Endothelial cell of umbilical vein (primary cell): Measurements from ENCODE around the gene DCHS1. TPM values are rescaled to one million over a fixed set of nuclear protein-coding genes. Genes with fewer than 3 reads are reported as not detected.

Source experiments
- BruUV-seq: library from RNA; stranded (reverse); fragments of 400-500 nt; replicated peaks from 2 replicates; lab custom pipeline; 2021; lab: Mats Ljungman, UMichigan
- CTCF ChIA-PET: fragments of 300-600, 350-600 bp; sonication (Branson Sonifier 250); formaldehyde crosslinking; loops from one replicate; lab custom pipeline; 2021; ENCODE audit warnings: antibody characterized with exemption, inconsistent platforms; lab: Charles Lee
- POLR2A ChIA-PET: fragments of 300-600, 350-600 bp; sonication (Branson Sonifier 250); formaldehyde crosslinking; loops from one replicate; lab custom pipeline; 2021; ENCODE audit warnings: antibody characterized with exemption, inconsistent platforms; lab: Charles Lee
- DNase-seq: peaks from one replicate; pipeline ENCODE4 v3.0.0-alpha.2; 2011; ENCODE audit warnings: low read depth, low spot score
- FAIRE-seq: peaks from 2 replicates; lab custom pipeline; 2011; peaks lifted over from hg19 to GRCh38; lab: Jason Lieb, UNC
- H2AFZ ChIP-seq: 2 replicates; pipeline ENCODE4 v1.6.0; 2012; ENCODE audit warnings: low read depth, low read length, control low read depth, inconsistent platforms
- H3K27ac ChIP-seq: 2 replicates; pipeline ENCODE4 v1.5.1; 2011; ENCODE audit warnings: low read depth, mild to moderate bottlenecking, control low read depth, low read length, moderate library complexity; ENCODE audit not compliant: insufficient read depth
- H3K27me3 ChIP-seq, 2 experiments: 2 replicates each; pipeline versions ENCODE4 v1.6.0 to v1.6.1; 2011; ENCODE audit warnings: low read length in 2 of 2, mixed read lengths in 1 of 2; ENCODE audit not compliant: control insufficient read depth in 2 of 2, insufficient read depth in 2 of 2
- H3K36me3 ChIP-seq, 2 experiments: 2 replicates in 1 of 2; 3 replicates in 1 of 2; pipeline ENCODE4 v1.5.1; 2011; ENCODE audit warnings: low read length in 2 of 2, mild to moderate bottlenecking in 1 of 2, moderate library complexity in 1 of 2; ENCODE audit not compliant: control insufficient read depth in 2 of 2, insufficient read depth in 2 of 2; ENCODE audit errors: extremely low read depth in 1 of 2
- H3K4me1 ChIP-seq: 3 replicates; pipeline ENCODE4 v1.5.1; 2011; ENCODE audit warnings: mild to moderate bottlenecking, low read length; ENCODE audit not compliant: control insufficient read depth, insufficient read depth; ENCODE audit errors: extremely low read depth
- H3K4me2 ChIP-seq: 2 replicates; pipeline ENCODE4 v1.6.1; 2011; ENCODE audit warnings: low read length, control low read depth, mixed read lengths; ENCODE audit not compliant: insufficient read depth
- H3K4me3 ChIP-seq, 3 experiments: fragments of 200-600 bp in 1 of 3; sonication (generic), shearing (Covaris generic) in 1 of 3; replicated peaks in 1 of 3; 2 replicates each; pipeline ENCODE4 v1.5.1; 2011 to 2016; ENCODE audit warnings: control low read depth in 3 of 3, low read length in 3 of 3, mild to moderate bottlenecking in 2 of 3, inconsistent platforms in 1 of 3, low read depth in 1 of 3, moderate library complexity in 1 of 3; ENCODE audit not compliant: insufficient read depth in 1 of 3
- H3K79me2 ChIP-seq: 2 replicates; pipeline ENCODE4 v1.6.0; 2012; ENCODE audit warnings: low read length, inconsistent platforms; ENCODE audit not compliant: control insufficient read depth, insufficient read depth
- H3K9ac ChIP-seq: replicated peaks from 2 replicates; pipeline ENCODE3; 2011; ENCODE audit warnings: low read length, control low read depth; ENCODE audit not compliant: insufficient read depth; ENCODE audit errors: extremely low read depth
- H3K9me1 ChIP-seq: replicated peaks from 3 replicates; pipeline ENCODE4 v1.6.0; 2011; ENCODE audit warnings: mild to moderate bottlenecking, low read length; ENCODE audit not compliant: control insufficient read depth, insufficient read depth; ENCODE audit errors: extremely low read depth
- H3K9me3 ChIP-seq: replicated peaks from 2 replicates; pipeline ENCODE4 v1.5.1; 2012; ENCODE audit warnings: low read length, inconsistent platforms; ENCODE audit not compliant: control insufficient read depth, insufficient read depth
- H4K20me1 ChIP-seq: replicated peaks from 2 replicates; pipeline ENCODE3; 2011; ENCODE audit warnings: mild to moderate bottlenecking, low read length; ENCODE audit not compliant: control insufficient read depth, insufficient read depth; ENCODE audit errors: extremely low read depth
- CTCF ChIP-seq, 2 donors: IDR thresholded peaks; 1 replicate in 1 of 2; 2 replicates in 1 of 2; pipeline ENCODE4 v1.5.1; 2011; ENCODE audit warnings: low read length in 2 of 2, mild to moderate bottlenecking in 2 of 2, moderate library complexity in 2 of 2, control low read depth in 1 of 2, inconsistent platforms in 1 of 2, low read depth in 1 of 2; ENCODE audit not compliant: insufficient read depth in 1 of 2; ENCODE audit errors: extremely low read depth in 1 of 2
- EZH2 ChIP-seq: IDR thresholded peaks from 2 replicates; pipeline ENCODE4 v1.6.1; 2012; ENCODE audit warnings: borderline replicate concordance, low read depth, mild to moderate bottlenecking, moderate library complexity, low read length, inconsistent platforms; ENCODE audit not compliant: severe bottlenecking
- FOS ChIP-seq: IDR thresholded peaks from 2 replicates; pipeline ENCODE4 v1.6.1; 2011; ENCODE audit warnings: mild to moderate bottlenecking, low read length, moderate library complexity, borderline replicate concordance; ENCODE audit not compliant: insufficient read depth
- GATA2 ChIP-seq: IDR thresholded peaks from 2 replicates; pipeline ENCODE4 v1.7.0; 2011; ENCODE audit warnings: low read depth, mild to moderate bottlenecking, moderate library complexity, mixed read lengths, low read length; ENCODE audit not compliant: insufficient read length, insufficient read depth
- JUN ChIP-seq: IDR thresholded peaks from 2 replicates; pipeline ENCODE4 v1.6.1; 2011; ENCODE audit warnings: borderline replicate concordance, low read depth; ENCODE audit not compliant: insufficient read length, insufficient read depth
- MAX ChIP-seq: IDR thresholded peaks from 2 replicates; pipeline ENCODE4 v1.6.1; 2011; ENCODE audit not compliant: insufficient read depth, insufficient read length
- MYC ChIP-seq: IDR thresholded peaks from one replicate; pipeline ENCODE4 v1.6.1; 2011; ENCODE audit warnings: mild to moderate bottlenecking, low read depth, low read length
- POLR2A ChIP-seq: IDR thresholded peaks from 2 replicates; pipeline ENCODE4 v1.6.1; 2012; ENCODE audit warnings: low read depth, mild to moderate bottlenecking, control low read depth, low read length
- POLR2AphosphoS5 ChIP-seq: IDR thresholded peaks from 2 replicates; pipeline ENCODE4 v1.6.1; 2012; ENCODE audit warnings: low read depth, mild to moderate bottlenecking, control low read depth, low read length, moderate library complexity; ENCODE audit not compliant: insufficient read depth
- dilution Hi-C: fragments of 300-500 bp; cut with MboI; formaldehyde crosslinking; loops from one replicate; pipeline ENCODE4 v1.15.0; 2019; ENCODE audit warnings: low sequenced_read_pairs; ENCODE audit not compliant: extremely low pct_ligation_motif_present
- intact Hi-C: fragments of 100-400 bp; cut with micrococcal nuclease; formaldehyde crosslinking; loops from one replicate; pipeline ENCODE4 v1.10.0; 2022
- polyA plus RNA-seq, 4 experiments: library from polyadenylated mRNA; depleted of rRNA in 3 of 4; stranded (reverse) in 3 of 4; unstranded in 1 of 4; fragments of >200 nt; gene quantifications; 2 replicates each; pipeline versions ENCODE4 v1.2.1 to v1.2.3, GENCODE V29; 2011 to 2012; ENCODE audit warnings: missing spikeins in 1 of 4
- total RNA-seq: library from RNA; stranded (reverse); gene quantifications from 2 replicates; pipeline ENCODE4 v1.2.3, GENCODE V29; 2021

The DCHS1 gene
- total and polyA plus RNA-seq, 2 donors (not counting 3 experiments of a cell fraction or from before 2014, with no cell fraction given) = 56.2 to 73.0 TPM

GRCh38 chr11:6594142-6594768 lies 61.4 kb downstream of the DCHS1 start:
- DNase-seq (no peak), FAIRE-seq (no peak)
- Histone ChIP-seq H3K27me3 (no peaks in the 10 kb centered on the region), H2AFZ (no peak overlapping the region), H4K20me1 (no peaks in the 10 kb centered on the region), H3K36me3 (peaks cover 3 to 9% of the 10 kb centered on the region in 2 experiments), H3K4me2 (no peak overlapping the region), H3K79me2 (peaks cover 9% of the 10 kb centered on the region), H3K4me1 (no peaks in the 10 kb centered on the region), H3K27ac (no peak overlapping the region), H3K9ac (no peak overlapping the region), H3K9me3 (no peaks in the 10 kb centered on the region), H3K4me3 (no peak overlapping the region), H3K9me1 (no peaks in the 10 kb centered on the region)
- ChIA-PET POLR2A (no interaction called here), CTCF (interaction anchor here (1.1 to 5.9 kb wide), 6 partner anchors 8 to 63 kb away, joined by 3 to 46 read pairs (median 4); partner anchors contain the start of genes ILK and RRP8)
- BruUV-seq = no TSS peak
- dilution Hi-C loops = no loop called here
- intact Hi-C loops = no loop called here
- TF ChIP-seq EZH2 (no peak), CTCF (IDR thresholded peaks at IDR 0.05; ENCODE audit: extremely low read depth in 1 of 2, insufficient read depth in 1 of 2, low read depth in 1 of 2, low read length in 2 of 2) (no peak), FOS (no peak), MAX (no peak), POLR2A (no peak), GATA2 (no peak), MYC (no peak), POLR2AphosphoS5 (no peak), JUN (no peak)
